H9 (cell line): ENCODE data around the gene EPN3. TPM values are rescaled to one million over a fixed set of nuclear protein-coding genes. Genes with fewer than 3 reads are reported as not detected.

ENCODE experiments used
- DNase-seq: peaks from one replicate; pipeline ENCODE4 v3.0.0-alpha.2; 2017
- H2AFZ ChIP-seq: one replicate; pipeline ENCODE4 v1.6.1; 2013; ENCODE audit warnings: mild to moderate bottlenecking, low read length, control low read depth, moderate library complexity
- H2AK5ac ChIP-seq: 2 replicates; pipeline ENCODE4 v1.6.1; 2013; ENCODE audit warnings: low read length, control low read depth, mixed read lengths; ENCODE audit not compliant: insufficient read length
- H2BK120ac ChIP-seq: one replicate; pipeline ENCODE4 v1.6.1; 2013; ENCODE audit warnings: low read depth, mild to moderate bottlenecking, low read length, control low read depth, inconsistent platforms; ENCODE audit not compliant: poor library complexity, severe bottlenecking
- H2BK12ac ChIP-seq: 2 replicates; pipeline ENCODE4 v1.6.1; 2013; ENCODE audit warnings: low read length, control low read depth, mixed read lengths, low read depth; ENCODE audit not compliant: insufficient read length
- H2BK15ac ChIP-seq: 2 replicates; pipeline ENCODE4 v1.6.1; 2013; ENCODE audit warnings: low read depth, low read length, control low read depth
- H2BK20ac ChIP-seq: one replicate; pipeline ENCODE4 v1.6.1; 2013; ENCODE audit warnings: low read depth, mild to moderate bottlenecking, low read length, control low read depth, inconsistent platforms; ENCODE audit not compliant: poor library complexity, severe bottlenecking
- H2BK5ac ChIP-seq: 2 replicates; pipeline ENCODE4 v1.6.1; 2013; ENCODE audit warnings: low read length, control low read depth, mixed read lengths; ENCODE audit not compliant: insufficient read length
- H3K14ac ChIP-seq: 2 replicates; pipeline ENCODE4 v1.6.1; 2013; ENCODE audit warnings: low read length, control low read depth; ENCODE audit not compliant: insufficient read depth
- H3K18ac ChIP-seq: 2 replicates; pipeline ENCODE4 v1.6.1; 2013; ENCODE audit warnings: low read depth, mild to moderate bottlenecking, mixed read lengths, low read length, control low read depth; ENCODE audit not compliant: insufficient read length
- H3K23ac ChIP-seq: 2 replicates; pipeline ENCODE4 v1.6.1; 2013; ENCODE audit warnings: low read length, control low read depth, mixed read lengths, low read depth; ENCODE audit not compliant: insufficient read length
- H3K23me2 ChIP-seq: 2 replicates; pipeline ENCODE4 v1.6.1; 2013; ENCODE audit warnings: low read depth, mild to moderate bottlenecking, mixed read lengths, low read length, control low read depth; ENCODE audit not compliant: insufficient read length, poor library complexity, severe bottlenecking
- H3K27ac ChIP-seq: 2 replicates; pipeline ENCODE4 v1.5.1; 2013; ENCODE audit warnings: low read length, control low read depth, mixed read lengths, low read depth; ENCODE audit not compliant: insufficient read length
- H3K27me3 ChIP-seq: 2 replicates; pipeline ENCODE4 v1.6.1; 2013; ENCODE audit warnings: low read length, control low read depth, inconsistent platforms; ENCODE audit not compliant: insufficient read depth
- H3K4ac ChIP-seq: 2 replicates; pipeline ENCODE4 v1.6.1; 2013; ENCODE audit warnings: low read depth, mild to moderate bottlenecking, control low read depth, inconsistent platforms, low read length, moderate library complexity
- H3K4me1 ChIP-seq: 2 replicates; pipeline ENCODE4 v1.6.1; 2013; ENCODE audit warnings: low read length, control low read depth, inconsistent platforms; ENCODE audit not compliant: insufficient read depth
- H3K4me2 ChIP-seq: 2 replicates; pipeline ENCODE4 v1.6.1; 2013; ENCODE audit warnings: low read length, control low read depth, mixed read lengths; ENCODE audit not compliant: insufficient read length, insufficient read depth
- H3K56ac ChIP-seq: 2 replicates; pipeline ENCODE4 v1.6.1; 2013; ENCODE audit warnings: low read depth, mild to moderate bottlenecking, mixed read lengths, low read length, control low read depth; ENCODE audit not compliant: insufficient read length
- H3K79me1 ChIP-seq: 2 replicates; pipeline ENCODE4 v1.6.1; 2013; ENCODE audit warnings: low read depth, mild to moderate bottlenecking, moderate library complexity, low read length, control low read depth, inconsistent platforms; ENCODE audit not compliant: insufficient read depth, poor library complexity, severe bottlenecking
- H3K79me2 ChIP-seq: 2 replicates; pipeline ENCODE4 v1.6.1; 2013; ENCODE audit warnings: low read length, control low read depth, inconsistent platforms; ENCODE audit not compliant: insufficient read depth
- H3K9ac ChIP-seq: 2 replicates; pipeline ENCODE4 v1.6.1; 2013; ENCODE audit warnings: low read length, control low read depth, mixed read lengths; ENCODE audit not compliant: insufficient read length; ENCODE audit errors: extremely low read depth
- H3K9me3 ChIP-seq: one replicate; pipeline ENCODE4 v1.6.1; 2013; ENCODE audit warnings: low read depth, low read length, inconsistent platforms; ENCODE audit not compliant: control insufficient read depth
- H3T11ph ChIP-seq: one replicate; pipeline ENCODE4 v1.6.1; 2013; ENCODE audit warnings: mild to moderate bottlenecking, low read length, control low read depth, inconsistent platforms
- H4K20me1 ChIP-seq: one replicate; pipeline ENCODE4 v1.6.1; 2013; ENCODE audit not compliant: control insufficient read depth, insufficient read length, insufficient read depth
- H4K5ac ChIP-seq: 2 replicates; pipeline ENCODE4 v1.6.1; 2013; ENCODE audit warnings: low read depth, mild to moderate bottlenecking, mixed read lengths, low read length, control low read depth; ENCODE audit not compliant: insufficient read length
- H4K8ac ChIP-seq: replicated peaks from 2 replicates; pipeline ENCODE4 v1.6.1; 2013; ENCODE audit warnings: low read length, control low read depth, mixed read lengths, low read depth; ENCODE audit not compliant: insufficient read length
- H4K91ac ChIP-seq: 2 replicates; pipeline ENCODE4 v1.6.1; 2013; ENCODE audit warnings: low read depth, mild to moderate bottlenecking, moderate library complexity, mixed read lengths, low read length, control low read depth; ENCODE audit not compliant: insufficient read length
- H3K27ac Mint-ChIP-seq, 3 experiments: 2 replicates in 2 of 3; 3 replicates in 1 of 3; pipeline ENCODE4 v1.8.0; 2020 to 2021; ENCODE audit warnings: mixed read lengths in 3 of 3, mild to moderate bottlenecking in 1 of 3, moderate library complexity in 1 of 3
- H3K27me3 Mint-ChIP-seq: 2 replicates; pipeline ENCODE4 v1.8.0; 2021; ENCODE audit warnings: low read depth, mild to moderate bottlenecking, moderate library complexity, mixed read lengths
- H3K36me3 Mint-ChIP-seq, 3 experiments: 2 replicates in 2 of 3; 3 replicates in 1 of 3; pipeline ENCODE4 v1.8.0; 2020 to 2021; ENCODE audit warnings: low read depth in 3 of 3, mixed read lengths in 3 of 3; ENCODE audit not compliant: insufficient read depth in 1 of 3
- H3K4me1 Mint-ChIP-seq, 2 experiments: 2 replicates each; pipeline ENCODE4 v1.8.0; 2020; ENCODE audit warnings: mixed read lengths in 2 of 2
- H3K4me3 Mint-ChIP-seq, 2 experiments: 2 replicates in 1 of 2; 3 replicates in 1 of 2; pipeline ENCODE4 v1.8.0; 2020 to 2021; ENCODE audit warnings: mild to moderate bottlenecking in 2 of 2, mixed read lengths in 2 of 2, moderate library complexity in 1 of 2
- H3K9me3 Mint-ChIP-seq, 2 experiments: 2 replicates in 1 of 2; 3 replicates in 1 of 2; pipeline ENCODE4 v1.8.0; 2020; ENCODE audit warnings: mild to moderate bottlenecking in 2 of 2, mixed read lengths in 2 of 2, moderate library complexity in 1 of 2
- WGBS: extraction: QIAGEN DNeasy Blood & Tissue Kit; methylation state at CpG from one replicate; pipeline ENCODE4 v1.1.7; 2013; ENCODE audit warnings: missing lambda C conversion rate, low lambda C conversion rate, mixed read lengths; ENCODE audit not compliant: insufficient read length; ENCODE audit errors: extremely low coverage; 5-methylcytosine and 5-hydroxymethylcytosine counted together
- total RNA-seq: library from RNA; stranded (reverse); gene quantifications from 2 replicates; pipeline ENCODE4 v1.2.1, GENCODE V29; 2021
- TF ChIP-seq, protein P1 (sequence below): fragments of 200-600 bp; sonication (generic); conservative IDR thresholded peaks from 3 replicates; pipeline ENCODE4 v1.8.0; 2021; ENCODE audit warnings: antibody characterized with exemption, mild to moderate bottlenecking

EPN3 gene
- total RNA-seq, 1 experiment from 2014 or later, result 1.9 TPM

DNA sequence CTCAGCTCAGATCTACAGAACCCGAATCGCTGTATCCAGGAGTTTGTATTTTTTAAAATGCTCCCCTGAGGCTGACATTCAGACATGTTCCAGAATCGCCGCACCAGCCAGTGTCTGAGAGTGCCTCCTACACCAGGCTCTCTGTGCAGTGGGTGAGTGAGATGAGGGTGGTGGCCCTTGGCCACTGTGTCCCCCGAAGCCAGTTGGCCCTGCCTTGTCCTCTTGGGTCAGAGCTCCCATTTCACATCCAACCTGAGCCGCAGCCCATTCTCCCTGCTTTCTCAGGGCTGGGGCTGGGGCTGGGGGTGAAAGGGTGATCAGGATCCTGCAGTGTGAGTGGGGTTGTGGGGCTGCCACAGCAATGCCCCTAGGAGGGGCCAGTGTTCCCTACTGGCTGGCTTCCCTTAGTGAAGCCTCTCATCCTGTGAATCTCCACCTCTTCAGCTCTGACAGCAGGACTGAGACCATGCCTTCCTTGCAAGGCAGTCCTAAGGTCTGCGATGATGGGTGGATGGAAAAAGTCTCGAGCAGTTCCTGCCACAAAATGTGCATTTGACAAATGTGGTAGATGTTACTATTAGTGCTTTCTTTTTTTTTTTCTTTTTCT is 37.2 kb upstream of the EPN3 start:
- no peak overlapping the region for H3K56ac ChIP-seq

More for the DNA sequence above, 37.2 kb upstream of the EPN3 start:
- DNase-seq, result no peak
- peaks cover 2 to 6% of the 10 kb centered on the region in 2 experiments; a peak in 3 of 4 replicates for H3K4me1 Mint-ChIP-seq
- Histone ChIP-seq H2BK120ac (no peak overlapping the region), H4K91ac (no peak overlapping the region), H3K4me2 (no peak overlapping the region), H3K14ac (no peak overlapping the region), H3K4ac (no peak overlapping the region), H3T11ph (no peak overlapping the region), H2BK15ac (no peak overlapping the region), H3K79me2 (no peaks in the 10 kb centered on the region), H3K9ac (no peak overlapping the region), H2BK5ac (no peak overlapping the region), H2BK12ac (no peak overlapping the region), H3K4me1 (no peaks in the 10 kb centered on the region), H2BK20ac (no peak overlapping the region), H4K20me1 (no peaks in the 10 kb centered on the region), H3K9me3 (no peaks in the 10 kb centered on the region), H3K79me1 (no peaks in the 10 kb centered on the region), H2AK5ac (no peak overlapping the region), H4K8ac (no peak overlapping the region), H3K23me2 (no peaks in the 10 kb centered on the region), H3K27ac (no peak overlapping the region), H2AFZ (no peak overlapping the region), H3K18ac (no peak overlapping the region), H3K27me3 (no peaks in the 10 kb centered on the region), H3K23ac (no peak overlapping the region), H4K5ac (no peak overlapping the region)
- H3K4me3 Mint-ChIP-seq, result no peak overlapping the region
- TF ChIP-seq, protein P1, sequence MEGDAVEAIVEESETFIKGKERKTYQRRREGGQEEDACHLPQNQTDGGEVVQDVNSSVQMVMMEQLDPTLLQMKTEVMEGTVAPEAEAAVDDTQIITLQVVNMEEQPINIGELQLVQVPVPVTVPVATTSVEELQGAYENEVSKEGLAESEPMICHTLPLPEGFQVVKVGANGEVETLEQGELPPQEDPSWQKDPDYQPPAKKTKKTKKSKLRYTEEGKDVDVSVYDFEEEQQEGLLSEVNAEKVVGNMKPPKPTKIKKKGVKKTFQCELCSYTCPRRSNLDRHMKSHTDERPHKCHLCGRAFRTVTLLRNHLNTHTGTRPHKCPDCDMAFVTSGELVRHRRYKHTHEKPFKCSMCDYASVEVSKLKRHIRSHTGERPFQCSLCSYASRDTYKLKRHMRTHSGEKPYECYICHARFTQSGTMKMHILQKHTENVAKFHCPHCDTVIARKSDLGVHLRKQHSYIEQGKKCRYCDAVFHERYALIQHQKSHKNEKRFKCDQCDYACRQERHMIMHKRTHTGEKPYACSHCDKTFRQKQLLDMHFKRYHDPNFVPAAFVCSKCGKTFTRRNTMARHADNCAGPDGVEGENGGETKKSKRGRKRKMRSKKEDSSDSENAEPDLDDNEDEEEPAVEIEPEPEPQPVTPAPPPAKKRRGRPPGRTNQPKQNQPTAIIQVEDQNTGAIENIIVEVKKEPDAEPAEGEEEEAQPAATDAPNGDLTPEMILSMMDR, result no peak
- WGBS, result no CpG with 5 or more reads among the region's 8 CpGs
- peaks cover 3% of the 10 kb centered on the region; the same call in 1 of the 2 replicates for H3K27me3 Mint-ChIP-seq
- no peaks in the 10 kb centered on the region for H3K9me3 Mint-ChIP-seq
- no peak overlapping the region for H3K27ac Mint-ChIP-seq
- no peaks in the 10 kb centered on the region for H3K36me3 Mint-ChIP-seq
